CD4-positive, alpha-beta memory T cell (primary cell): ENCODE measurements around the gene RIMBP2. TPM values are rescaled to one million over a fixed set of nuclear protein-coding genes. Genes with fewer than 3 reads are reported as not detected.

Source experiments
- polyA plus RNA-seq, 2 donors: library from polyadenylated mRNA; unstranded; fragments of 300-500 nt; fragmentation: Illumina TruSeq; gene quantifications; one replicate each; pipeline ENCODE4 v1.2.3, GENCODE V29; 2021
- total RNA-seq, 2 experiments: library from RNA; stranded (reverse); gene quantifications; one replicate each; pipeline ENCODE4 v1.2.3, GENCODE V29; 2021

RIMBP2 gene
- total and polyA plus RNA-seq, 4 experiments from 2014 or later, result 0.20 TPM; not detected in 3

Other genes starting within 250 kb of the RIMBP2 start
- 10 to 100 TPM; 30.2 to 35.3 TPM for gene STX2, start 123.0 kb upstream of the RIMBP2 start, total RNA-seq
- 10 to 100 TPM; 12.1 to 12.9 TPM for gene STX2, start 123.0 kb upstream of the RIMBP2 start, polyA plus RNA-seq
- gene RAN, start 155.8 kb upstream of the RIMBP2 start, total RNA-seq, result 100 to 1,000 TPM; 289 to 333 TPM
- 100 to 1,000 TPM; 750 to 868 TPM for gene RAN, start 155.8 kb upstream of the RIMBP2 start, polyA plus RNA-seq
- not detected for gene ADGRD1, start 237.6 kb upstream of the RIMBP2 start, total RNA-seq
- gene ADGRD1, start 237.6 kb upstream of the RIMBP2 start, polyA plus RNA-seq, result not detected